ENCODE results near the gene SLC25A44. TPM values are rescaled to one million over a fixed set of nuclear protein-coding genes. Genes with fewer than 3 reads are reported as not detected.

Gene SLC25A44
- total RNA-seq, 4 donors from 2014 or later = 9.2 to 19.5 (median 18.5) TPM

DNA sequence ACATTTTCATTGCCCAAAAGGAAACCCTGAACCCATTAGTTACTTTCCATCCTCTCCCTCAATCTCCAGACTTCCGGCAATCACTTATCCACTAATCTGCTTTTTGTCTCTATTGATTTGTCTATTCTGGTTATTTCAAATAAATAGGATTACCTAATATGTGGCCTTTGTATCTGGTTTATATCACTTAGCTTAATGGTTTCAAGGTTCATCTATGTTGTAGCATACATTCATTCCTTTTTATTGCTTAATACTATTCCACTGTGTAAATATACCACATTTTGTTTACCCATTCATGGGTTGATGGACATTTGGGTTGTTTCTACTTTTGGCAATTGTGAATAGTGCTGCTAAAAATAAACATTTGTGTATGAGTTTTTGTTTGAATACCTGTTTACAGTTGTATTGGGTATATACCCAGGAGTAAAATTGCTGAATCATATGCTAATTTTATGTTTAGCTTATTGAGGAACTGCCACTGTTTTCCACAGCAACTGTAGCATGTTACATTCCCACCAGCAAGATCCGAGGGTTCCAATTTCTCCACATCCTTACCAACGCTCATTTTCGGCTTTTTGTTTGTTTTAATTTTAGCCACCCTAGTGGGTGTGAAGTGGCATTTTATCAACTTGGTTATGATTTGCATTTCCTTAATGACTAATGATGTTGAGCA is 2.5 kb upstream of the SLC25A44 start:
- Histone ChIP-seq H3K4me1 (peaks cover 24 to 31% of the 10 kb centered on the region in 2 donors), H3K9me3 (no peaks in the 10 kb centered on the region), H3K27me3 (no peaks in the 10 kb centered on the region), H3K4me3 (no peak overlapping the region), H3K27ac (peak overlapping the region in 3 of 4 donors; percentile 10 to 43 (median 33)), H3K36me3 (no peaks in the 10 kb centered on the region)
- no peak for ATAC-seq
- in situ Hi-C loops (cut with MboI; ENCODE audit: low sequenced_read_pairs in 4 of 4) (no loop called here), intact Hi-C loops (cut with DNase I; ENCODE audit: low total_unique reads) (no loop called here)
- TF ChIP-seq POLR2A (IDR thresholded peaks at IDR 0.05) = no peak
- TF ChIP-seq CTCF (IDR thresholded peaks at IDR 0.05 in 4 of 5, conservative IDR thresholded peaks at IDR 0.05 in 1 of 5) = no peak
- DNase-seq = no peak

DNA sequence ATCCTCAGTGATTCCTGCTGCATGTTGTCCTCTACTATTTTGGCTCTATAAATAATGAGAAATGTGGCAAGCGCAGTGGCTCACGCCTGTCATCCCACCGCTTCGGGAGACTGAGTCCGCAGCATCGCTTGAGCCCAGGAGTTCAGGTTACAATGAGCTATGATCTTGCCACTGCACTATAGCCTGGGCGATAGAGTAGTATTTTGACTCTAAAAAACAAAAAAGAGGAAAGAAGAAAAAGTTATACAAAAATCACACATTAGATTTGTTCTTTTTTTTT is 756 bp upstream of the SLC25A44 start:
- intact Hi-C loops (cut with DNase I; ENCODE audit: low total_unique reads) (no loop called here), in situ Hi-C loops (cut with MboI; ENCODE audit: low sequenced_read_pairs in 4 of 4) (no loop called here)
- H3K27me3 ChIP-seq = no peaks in the 10 kb centered on the region
- H3K27ac ChIP-seq = peak overlapping the region; percentile 81 to 90 (median 86)
- ATAC-seq (no peak), DNase-seq (no peak)
- TF ChIP-seq CTCF (IDR thresholded peaks at IDR 0.05 in 4 of 5, conservative IDR thresholded peaks at IDR 0.05 in 1 of 5) (no peak), POLR2A (IDR thresholded peaks at IDR 0.05) (no peak)
- H3K9me3 ChIP-seq = no peaks in the 10 kb centered on the region
- H3K36me3 ChIP-seq = no peaks in the 10 kb centered on the region
- peaks cover 31 to 37% of the 10 kb centered on the region in 2 donors for H3K4me1 ChIP-seq
- peak overlapping the region; percentile 51 to 95 (median 81) for H3K4me3 ChIP-seq

- Histone ChIP-seq H3K27me3 (no peaks in the 10 kb centered on the region), H3K9me3 (no peaks in the 10 kb centered on the region), H3K27ac (peak overlapping the region; percentile 81 to 90 (median 86)), H3K4me1 (peaks cover 31 to 39% of the 10 kb centered on the region in 2 donors), H3K4me3 (peak overlapping the region; percentile 81 to 95 (median 88)), H3K36me3 (no peaks in the 10 kb centered on the region)
- DNase-seq (no peak), ATAC-seq (no peak)
- in situ Hi-C loops (cut with MboI; ENCODE audit: low sequenced_read_pairs in 4 of 4) = no loop called here
- intact Hi-C loops (cut with DNase I; ENCODE audit: low total_unique reads) = loop anchor here (1.0 to 2.0 kb wide), 2 partner anchors 19 to 33 kb away; partner anchors contain the start of gene PMF1
- no peak for TF ChIP-seq POLR2A (IDR thresholded peaks at IDR 0.05)
- no peak for TF ChIP-seq CTCF (IDR thresholded peaks at IDR 0.05 in 4 of 5, conservative IDR thresholded peaks at IDR 0.05 in 1 of 5)
Observed at GRCh38 chr1:156194300-156194652, 372 bp downstream of the SLC25A44 start.

GRCh38 chr1:156195853-156196252 is 1.9 kb downstream of the SLC25A44 start:
- Histone ChIP-seq H3K4me1 (peaks cover 31 to 39% of the 10 kb centered on the region in 2 donors), H3K36me3 (peaks cover 0 to 9% of the 10 kb centered on the region in 2 donors), H3K4me3 (no peak overlapping the region), H3K27ac (peak overlapping the region in 1 of 4 donors; percentile 39), H3K27me3 (no peaks in the 10 kb centered on the region), H3K9me3 (no peaks in the 10 kb centered on the region)
- no peak for DNase-seq
- TF ChIP-seq CTCF (IDR thresholded peaks at IDR 0.05 in 4 of 5, conservative IDR thresholded peaks at IDR 0.05 in 1 of 5) (no peak), POLR2A (IDR thresholded peaks at IDR 0.05) (no peak)
- no peak for ATAC-seq
- intact Hi-C loops (cut with DNase I; ENCODE audit: low total_unique reads) (loop anchor here (2.0 kb wide), 1 partner anchor 17 kb away; the partner anchor contains the start of gene PMF1), in situ Hi-C loops (cut with MboI; ENCODE audit: low sequenced_read_pairs in 4 of 4) (no loop called here)

DNA sequence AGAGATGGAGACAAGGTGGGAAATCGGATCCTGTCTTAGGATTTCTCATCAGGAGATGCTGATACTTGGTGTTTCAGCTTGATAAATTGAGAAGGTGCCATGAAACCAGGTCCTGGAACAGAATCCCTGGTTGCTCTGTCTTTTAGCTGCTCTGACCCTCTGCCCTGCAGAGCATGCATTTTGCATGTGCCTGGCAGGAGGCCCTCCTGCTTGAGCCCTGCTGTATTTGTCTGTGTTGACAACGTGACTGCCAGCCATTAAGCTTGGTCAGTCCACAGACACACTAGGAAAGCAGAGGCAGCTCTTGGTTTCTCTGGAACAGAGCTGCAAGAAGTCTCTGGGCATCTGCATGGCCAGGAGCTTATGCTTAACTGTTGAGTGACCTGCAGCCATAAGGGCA is 2.5 kb downstream of the SLC25A44 start:
- Histone ChIP-seq H3K9me3 (no peaks in the 10 kb centered on the region), H3K36me3 (peaks cover 0 to 12% of the 10 kb centered on the region in 2 donors), H3K27me3 (no peaks in the 10 kb centered on the region), H3K4me1 (peaks cover 31 to 38% of the 10 kb centered on the region in 2 donors), H3K27ac (peak overlapping the region in 1 of 4 donors; percentile 39), H3K4me3 (no peak overlapping the region)
- no peak for DNase-seq
- in situ Hi-C loops (cut with MboI; ENCODE audit: low sequenced_read_pairs in 4 of 4) (no loop called here), intact Hi-C loops (cut with DNase I; ENCODE audit: low total_unique reads) (no loop called here)
- ATAC-seq = no peak
- no peak for TF ChIP-seq CTCF (IDR thresholded peaks at IDR 0.05 in 4 of 5, conservative IDR thresholded peaks at IDR 0.05 in 1 of 5)
- TF ChIP-seq POLR2A (IDR thresholded peaks at IDR 0.05) = no peak

All from gastrocnemius medialis (tissue), 4 donors.